Psoas muscle (tissue), 8 donors: ENCODE measurements around the gene KCNAB1. TPM values are rescaled to one million over a fixed set of nuclear protein-coding genes. Genes with fewer than 3 reads are reported as not detected.

Source experiments
- ATAC-seq, 4 donors: fragments of 200-7000 bp; cut with Tn5 transposase; one replicate each; pipeline ENCODE4 v1.9.1; 2020; ENCODE audit warnings: moderate library complexity in 3 of 4, mild to moderate bottlenecking in 2 of 4
- DNase-seq, 2 donors: peaks; one replicate each; pipeline ENCODE4 v3.0.0-alpha.2; 2020
- H3K27ac ChIP-seq: fragments of 200-600 bp; one replicate; pipeline ENCODE4 v1.8.0; 2022
- H3K27me3 ChIP-seq, 3 donors: fragments of 200-600 bp in 1 of 3; one replicate each; pipeline versions ENCODE4 v1.6.1 to v1.8.0; 2013 to 2022; ENCODE audit warnings: low read length in 2 of 3, mild to moderate bottlenecking in 2 of 3, moderate library complexity in 1 of 3; ENCODE audit not compliant: insufficient read depth in 3 of 3
- H3K36me3 ChIP-seq, 2 donors: fragments of 200-600 bp in 1 of 2; one replicate each; pipeline versions ENCODE4 v1.6.1 to v1.8.0; 2013 to 2022; ENCODE audit warnings: low read depth in 1 of 2, mild to moderate bottlenecking in 1 of 2, moderate library complexity in 1 of 2; ENCODE audit not compliant: insufficient read depth in 1 of 2
- H3K4me1 ChIP-seq: fragments of 200-600 bp; one replicate; pipeline ENCODE4 v1.8.0; 2022
- H3K4me3 ChIP-seq: fragments of 200-600 bp; one replicate; pipeline ENCODE4 v1.8.0; 2022; ENCODE audit warnings: mild to moderate bottlenecking
- H3K9me3 ChIP-seq: fragments of 200-600 bp; one replicate; pipeline ENCODE4 v1.8.0; 2022
- WGBS, 3 donors: extraction: QIAGEN DNeasy Blood & Tissue Kit; methylation state at CpG; one replicate each; pipeline versions ENCODE4 v1.1.6 to v1.1.7; 2013; 5-methylcytosine and 5-hydroxymethylcytosine counted together
- intact Hi-C, 2 donors: fragments of 100-400 bp; cut with DNase I; formaldehyde crosslinking; loops; one replicate each; pipeline versions ENCODE4 v1.11.0 to v1.14.2; 2022
- polyA plus RNA-seq, 3 donors: library from polyadenylated mRNA; stranded (reverse); fragments of 200-250 nt; gene quantifications; one replicate each; pipeline ENCODE4 v1.2.3, GENCODE V29; 2013
- total RNA-seq, 4 donors: library from RNA; stranded (reverse); fragmentation: NEBNext Ultra II Directional in 2 of 4; extraction: Animal tissue kit (Norgen Biotek cat#: 25700) in 2 of 4; gene quantifications; one replicate each; pipeline versions ENCODE4 v1.2.1 to v1.2.4, GENCODE V29; 2021 to 2023
- TF ChIP-seq, protein P1 (sequence below): fragments of 200-600 bp; IDR thresholded peaks from one replicate; pipeline ENCODE4 v1.8.0; 2022; ENCODE audit warnings: antibody characterized with exemption
- donor health status: healthy with polysubstance abuse.
- donor health status: DM: no; HTN: no; CAD: no; lungs with moderate emphysema.
- donor health status: Bipolar disorder and iron deficiency.
- donor health status: healthy.
- donor health status: DM: yes; HTN: yes; CAD: no.
- donor health status: DM: no; HTN: no; CAD: no.
- donor health status: DM: no; HTN: no; CAD: no.
- donor health status: DM: yes; HTN: yes; CAD: no.

Gene KCNAB1
- total and polyA plus RNA-seq, 7 donors = 0.66 to 3.1 (median 0.91) TPM

DNA sequence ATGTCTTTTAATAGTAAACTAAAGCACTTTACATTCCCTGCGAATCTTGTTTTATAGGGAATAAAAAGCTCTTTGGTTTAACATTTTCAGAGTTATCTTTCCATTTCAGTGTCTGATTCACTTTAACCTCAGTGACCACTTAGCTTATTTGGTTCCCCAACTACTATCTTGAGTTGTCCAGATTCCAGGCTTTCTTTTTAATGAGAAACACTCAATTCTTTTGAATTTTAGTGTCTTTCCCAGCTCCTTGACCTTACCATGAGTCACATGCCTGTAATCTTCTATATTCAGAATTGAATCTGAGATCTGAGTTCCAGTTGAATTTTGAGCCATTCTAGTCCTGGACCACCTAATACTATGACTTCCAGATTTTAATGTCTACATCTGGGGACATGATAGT is 144.4 kb downstream of the KCNAB1 start:
- H3K36me3 ChIP-seq = no peaks in the 10 kb centered on the region
- no peak for DNase-seq
- WGBS, 3 donors = 94 to 100% (median 99%) methylated on average over 1 of the region's 1 CpG
- H3K27ac ChIP-seq = no peak overlapping the region
- no peaks in the 10 kb centered on the region for H3K9me3 ChIP-seq
- intact Hi-C loops = no loop called here
- no peaks in the 10 kb centered on the region for H3K27me3 ChIP-seq
- H3K4me3 ChIP-seq = no peak overlapping the region
- TF ChIP-seq, protein P1, sequence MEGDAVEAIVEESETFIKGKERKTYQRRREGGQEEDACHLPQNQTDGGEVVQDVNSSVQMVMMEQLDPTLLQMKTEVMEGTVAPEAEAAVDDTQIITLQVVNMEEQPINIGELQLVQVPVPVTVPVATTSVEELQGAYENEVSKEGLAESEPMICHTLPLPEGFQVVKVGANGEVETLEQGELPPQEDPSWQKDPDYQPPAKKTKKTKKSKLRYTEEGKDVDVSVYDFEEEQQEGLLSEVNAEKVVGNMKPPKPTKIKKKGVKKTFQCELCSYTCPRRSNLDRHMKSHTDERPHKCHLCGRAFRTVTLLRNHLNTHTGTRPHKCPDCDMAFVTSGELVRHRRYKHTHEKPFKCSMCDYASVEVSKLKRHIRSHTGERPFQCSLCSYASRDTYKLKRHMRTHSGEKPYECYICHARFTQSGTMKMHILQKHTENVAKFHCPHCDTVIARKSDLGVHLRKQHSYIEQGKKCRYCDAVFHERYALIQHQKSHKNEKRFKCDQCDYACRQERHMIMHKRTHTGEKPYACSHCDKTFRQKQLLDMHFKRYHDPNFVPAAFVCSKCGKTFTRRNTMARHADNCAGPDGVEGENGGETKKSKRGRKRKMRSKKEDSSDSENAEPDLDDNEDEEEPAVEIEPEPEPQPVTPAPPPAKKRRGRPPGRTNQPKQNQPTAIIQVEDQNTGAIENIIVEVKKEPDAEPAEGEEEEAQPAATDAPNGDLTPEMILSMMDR = no peak
- no peaks in the 10 kb centered on the region for H3K4me1 ChIP-seq
- no peak for ATAC-seq

- TF ChIP-seq, protein P1 = no peak
- intact Hi-C loops = no loop called here
- no peak overlapping the region for H3K4me3 ChIP-seq
- WGBS, 3 donors = 85 to 94% (median 91%) methylated on average over 3 of the region's 3 CpGs
- no peak overlapping the region for H3K27ac ChIP-seq
- H3K9me3 ChIP-seq = no peaks in the 10 kb centered on the region
- DNase-seq (no peak), ATAC-seq (no peak)
- H3K4me1 ChIP-seq = no peaks in the 10 kb centered on the region
- no peaks in the 10 kb centered on the region for H3K36me3 ChIP-seq
- no peaks in the 10 kb centered on the region for H3K27me3 ChIP-seq
Observed at GRCh38 chr3:156271508-156271907, 151.1 kb downstream of the KCNAB1 start.

- ATAC-seq = no peak
- TF ChIP-seq, protein P1 = no peak
- intact Hi-C loops = no loop called here
Observed at GRCh38 chr3:156271995-156272719, 151.8 kb downstream of the KCNAB1 start.

GRCh38 chr3:156273111-156273694 is 152.8 kb downstream of the KCNAB1 start:
- intact Hi-C loops = no loop called here
- H3K9me3 ChIP-seq = no peaks in the 10 kb centered on the region
- DNase-seq = no peak
- no peaks in the 10 kb centered on the region for H3K27me3 ChIP-seq
- no peaks in the 10 kb centered on the region for H3K4me1 ChIP-seq
- WGBS, 3 donors = 34 to 53% (median 37%) methylated on average over 6 of the region's 6 CpGs
- no peak for ATAC-seq
- H3K27ac ChIP-seq = no peak overlapping the region
- no peaks in the 10 kb centered on the region for H3K36me3 ChIP-seq
- TF ChIP-seq, protein P1 = no peak
- H3K4me3 ChIP-seq = no peak overlapping the region

More at GRCh38 chr3:156271995-156272719, 151.8 kb downstream of the KCNAB1 start:
- DNase-seq = no peak
- no peaks in the 10 kb centered on the region for H3K9me3 ChIP-seq
- 85 to 94% (median 85%) methylated on average over 7 of the region's 7 CpGs for WGBS, 3 donors
- no peak overlapping the region for H3K27ac ChIP-seq
- no peak overlapping the region for H3K4me3 ChIP-seq
- H3K27me3 ChIP-seq = no peaks in the 10 kb centered on the region
- no peaks in the 10 kb centered on the region for H3K36me3 ChIP-seq
- no peaks in the 10 kb centered on the region for H3K4me1 ChIP-seq
